ENCODE data around the gene KSR1. TPM values are rescaled to one million over a fixed set of nuclear protein-coding genes. Genes with fewer than 3 reads are reported as not detected.

Gene KSR1
- total and polyA plus RNA-seq, 9 of the 15 experiments (the other 6 are each of a cell fraction or from before 2014, with no cell fraction given): 1.4 to 51.7 (median 18.4) TPM

- CTCF ChIA-PET (ENCODE audit: low intra/inter-chr PET ratio): no interaction called here
- no peak for ATAC-seq
- Histone ChIP-seq H3K9ac (ENCODE audit: insufficient read depth in 1 of 2, low read depth in 2 of 2, low read length in 2 of 2) (no peak overlapping the region), H3K4me1 (replicated peaks in 1 of 2; ENCODE audit: control insufficient read depth in 2 of 2, insufficient read depth in 2 of 2, low read length in 2 of 2) (peaks cover 0 to 15% of the 10 kb centered on the region in 2 experiments; a peak in 3 of 5 replicates), H3K4me3 (no peak overlapping the region), H4K20me1 (replicated peaks; ENCODE audit: control insufficient read depth, insufficient read depth, low read length) (no peaks in the 10 kb centered on the region; the same call in 1 of the 2 replicates), H3K27ac (ENCODE audit: extremely low read depth, low read depth, low read length) (no peak overlapping the region), H3K27me3 (ENCODE audit: control insufficient read depth in 2 of 2, insufficient read depth in 2 of 2, low read length in 2 of 2) (no peaks in the 10 kb centered on the region), H3K36me3 (ENCODE audit: control insufficient read depth, insufficient read depth, low read length) (peaks cover 52% of the 10 kb centered on the region), H3K9me1 (ENCODE audit: control insufficient read depth, insufficient read depth, low read length) (peaks cover 3% of the 10 kb centered on the region), H3K4me2 (ENCODE audit: insufficient read depth, low read length) (no peak overlapping the region), H2AFZ (ENCODE audit: low read depth, low read length) (no peak overlapping the region), H3K79me2 (ENCODE audit: control insufficient read depth, insufficient read depth, low read length) (no peaks in the 10 kb centered on the region; the same call in 2 of the 3 replicates), H3K9me3 (replicated peaks; ENCODE audit: control insufficient read depth, insufficient read depth, low read depth, low read length) (no peaks in the 10 kb centered on the region)
- TF ChIP-seq RBM17 (IDR thresholded peaks at IDR 0.05; ENCODE audit: borderline replicate concordance, low read depth, low read length): no peak
- TF ChIP-seq DPF2 (IDR thresholded peaks at IDR 0.05): no peak
- no peak for TF ChIP-seq CTBP1 (IDR thresholded peaks at IDR 0.05; ENCODE audit: borderline replicate concordance)
- no peak for TF ChIP-seq ZNF780A (CRISPR knock-in tag; IDR thresholded peaks at IDR 0.05)
- TF ChIP-seq BRCA1 (IDR thresholded peaks at IDR 0.05): no peak
- TF ChIP-seq BRCA1 (CRISPR knock-in tag; IDR thresholded peaks at IDR 0.05): no peak
- TF ChIP-seq KLF10 (CRISPR knock-in tag; IDR thresholded peaks at IDR 0.05): no peak
- in situ Hi-C loops (cut with MboI) (no loop called here), intact Hi-C loops (cut with micrococcal nuclease) (no loop called here)
- WGBS (ENCODE audit: insufficient coverage, low coverage, missing lambda C conversion rate): 76% methylated on average over 6 of the region's 6 CpGs
- POLR2A ChIA-PET: interaction anchor here (0.6 to 0.7 kb wide), 2 partner anchors 20 to 35 kb away, joined by 3 read pairs; no protein-coding TSS in a partner anchor
- BruUV-seq (replicated peaks): no TSS peak
- DNase-seq (ENCODE audit: extremely low read depth in 1 of 4, low spot score in 3 of 4): no peak
- FAIRE-seq: peak; percentile 6
Measured at GRCh38 chr17:27554911-27555310, 98.7 kb downstream of the KSR1 start.

- ChIA-PET CTCF (ENCODE audit: low intra/inter-chr PET ratio) (no interaction called here), POLR2A (interaction anchor here (0.7 kb wide), 1 partner anchor 34 kb away, joined by 3 read pairs; no protein-coding TSS in a partner anchor)
- H3K9me1 ChIP-seq (ENCODE audit: control insufficient read depth, insufficient read depth, low read length): peaks cover 3% of the 10 kb centered on the region
- H3K9me3 ChIP-seq (replicated peaks; ENCODE audit: control insufficient read depth, insufficient read depth, low read depth, low read length): no peaks in the 10 kb centered on the region
- H3K36me3 ChIP-seq (ENCODE audit: control insufficient read depth, insufficient read depth, low read length): peaks cover 51% of the 10 kb centered on the region
- no peak overlapping the region for H3K9ac ChIP-seq (ENCODE audit: insufficient read depth in 1 of 2, low read depth in 2 of 2, low read length in 2 of 2)
- H4K20me1 ChIP-seq (replicated peaks; ENCODE audit: control insufficient read depth, insufficient read depth, low read length): no peaks in the 10 kb centered on the region; the same call in 1 of the 2 replicates
- in situ Hi-C loops (cut with MboI): no loop called here
- no peak overlapping the region for H3K27ac ChIP-seq (ENCODE audit: extremely low read depth, low read depth, low read length)
- intact Hi-C loops (cut with micrococcal nuclease): no loop called here
- no peak overlapping the region for H3K4me3 ChIP-seq
- FAIRE-seq (no peak), ATAC-seq (no peak), DNase-seq (ENCODE audit: extremely low read depth in 1 of 4, low spot score in 3 of 4) (no peak)
- H3K79me2 ChIP-seq (ENCODE audit: control insufficient read depth, insufficient read depth, low read length): no peaks in the 10 kb centered on the region; the same call in 2 of the 3 replicates
- no TSS peak for BruUV-seq (replicated peaks)
- H3K4me2 ChIP-seq (ENCODE audit: insufficient read depth, low read length): no peak overlapping the region
- 87% methylated on average over 5 of the region's 5 CpGs for WGBS (ENCODE audit: insufficient coverage, low coverage, missing lambda C conversion rate)
- no peaks in the 10 kb centered on the region for H3K27me3 ChIP-seq (ENCODE audit: control insufficient read depth in 2 of 2, insufficient read depth in 2 of 2, low read length in 2 of 2)
- H3K4me1 ChIP-seq (replicated peaks in 1 of 2; ENCODE audit: control insufficient read depth in 2 of 2, insufficient read depth in 2 of 2, low read length in 2 of 2): peaks cover 0 to 18% of the 10 kb centered on the region in 2 experiments; a peak in 3 of 5 replicates
- H2AFZ ChIP-seq (ENCODE audit: low read depth, low read length): no peak overlapping the region
- TF ChIP-seq ZNF398 (CRISPR knock-in tag; IDR thresholded peaks at IDR 0.05): no peak
- no peak for TF ChIP-seq ZNF316 (IDR thresholded peaks at IDR 0.05)
- no peak for TF ChIP-seq ZNF263 (CRISPR knock-in tag; IDR thresholded peaks at IDR 0.05; ENCODE audit: borderline replicate concordance)
- TF ChIP-seq POLR2H (tag; IDR thresholded peaks at IDR 0.05; ENCODE audit: low read depth): no peak
- no peak for TF ChIP-seq MCM3 (IDR thresholded peaks at IDR 0.05)
- no peak for TF ChIP-seq SLC30A9 (CRISPR knock-in tag; IDR thresholded peaks at IDR 0.05)
- TF ChIP-seq MYC (IDR thresholded peaks at IDR 0.05; ENCODE audit: low read depth, low read length): no peak
- no peak for TF ChIP-seq MYC (CRISPR knock-in tag; IDR thresholded peaks at IDR 0.05; ENCODE audit: borderline replicate concordance, low read depth)
- TF ChIP-seq VEZF1 (CRISPR knock-in tag; IDR thresholded peaks at IDR 0.05): no peak
Measured at GRCh38 chr17:27555339-27555738, 99.1 kb downstream of the KSR1 start.
